Fibroblast of peridontal ligament (primary cell): ENCODE measurements around the gene KIF3C.
"Not testable (repeated sequence)": the region's sequence is repeated elsewhere in the genome, so short reads cannot be mapped to it uniquely, and the experiment has no call there.

Source experiments
- DNase-seq: peaks from one replicate; pipeline ENCODE4 v3.0.0-alpha.2; 2010; ENCODE audit errors: extremely low read depth

KIF3C gene

DNA sequence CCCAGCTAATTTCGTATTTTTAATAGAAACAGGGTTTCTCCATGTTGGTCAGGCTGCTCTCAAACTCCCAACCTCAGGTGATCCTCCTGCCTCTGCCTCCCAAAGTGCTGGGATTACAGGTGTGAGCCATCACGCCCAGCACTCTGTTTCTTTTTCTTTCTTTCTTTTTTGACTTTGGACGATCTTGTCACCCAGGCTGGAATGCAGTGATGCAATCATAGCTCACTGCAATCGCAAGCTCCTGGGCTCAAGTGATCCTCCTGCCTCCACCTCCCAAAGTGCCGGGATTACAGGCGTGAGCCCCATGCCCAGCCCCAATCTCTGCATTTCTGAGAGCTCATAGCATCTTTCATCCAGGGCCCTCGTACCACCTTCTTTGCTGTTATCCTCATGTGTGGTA is 17.1 kb upstream of the KIF3C start:
- DNase-seq: not testable (repeated sequence)

DNA sequence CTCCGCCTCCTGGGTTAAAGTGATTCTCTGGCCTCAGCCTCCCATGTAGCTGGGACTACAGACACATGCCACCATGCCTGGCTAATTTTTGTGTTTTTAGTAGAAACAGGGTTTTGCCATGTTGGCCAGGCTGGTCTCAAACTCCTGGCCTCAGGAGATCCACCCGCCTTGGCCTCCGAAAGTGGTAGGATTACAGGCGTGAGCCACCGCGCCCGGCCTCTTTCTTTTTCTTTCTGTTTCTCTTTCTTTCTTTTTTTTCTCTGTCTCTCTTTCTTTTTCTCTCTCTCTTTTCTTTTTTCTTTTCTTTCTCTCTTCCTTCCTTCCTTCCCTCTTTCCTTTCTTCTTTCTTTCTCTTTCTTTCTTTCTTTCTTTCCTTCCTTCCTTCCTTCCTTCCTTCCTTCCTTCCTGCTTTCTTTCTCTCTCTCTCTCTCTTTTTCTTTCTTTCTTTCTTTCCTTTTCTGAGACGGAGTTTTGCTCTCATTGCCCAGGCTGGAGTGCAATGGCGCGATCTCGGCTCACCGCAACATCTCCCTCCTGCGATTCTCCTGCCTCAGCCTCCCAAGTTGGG is 16.6 kb upstream of the KIF3C start:
- DNase-seq: not testable (repeated sequence)

DNA sequence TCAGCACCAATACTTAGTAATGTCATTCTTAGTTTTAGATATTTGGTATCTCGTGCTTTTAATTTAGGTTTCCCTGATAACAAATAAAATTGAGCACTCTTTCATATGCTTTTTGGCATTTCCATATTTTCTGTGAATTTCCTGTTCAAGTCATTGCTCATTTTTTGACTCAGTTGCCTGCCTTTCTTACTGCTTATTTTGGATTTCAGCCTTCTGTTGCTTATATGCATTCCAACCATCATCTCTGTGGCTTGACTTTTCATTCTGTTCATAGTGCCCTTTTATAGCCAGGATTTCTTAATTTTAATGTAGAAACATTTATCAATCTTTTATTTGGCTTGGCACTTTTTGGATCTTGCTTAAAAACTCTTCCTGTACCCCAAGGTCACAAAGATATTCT is 14.5 kb upstream of the KIF3C start:
- peak; percentile 67 for DNase-seq

DNA sequence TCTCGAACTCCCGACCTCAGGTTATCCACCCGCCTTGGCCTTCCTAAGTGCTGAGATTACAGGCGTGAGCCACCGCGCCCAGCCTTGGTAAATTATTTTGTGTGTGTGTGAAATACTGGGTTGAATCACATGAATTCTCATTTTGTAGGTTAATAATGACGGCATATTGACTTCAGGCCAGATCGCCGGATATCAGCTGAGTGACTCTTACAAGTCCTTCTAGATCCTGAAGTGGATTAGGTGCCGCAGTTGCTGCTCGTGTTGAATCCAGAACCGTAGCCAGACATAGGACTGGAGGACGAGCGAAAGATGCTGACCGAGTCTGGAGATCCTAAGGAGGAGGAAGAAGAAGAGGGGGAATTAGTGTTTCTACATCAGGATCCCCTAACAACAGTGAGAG is 12.2 kb upstream of the KIF3C start:
- DNase-seq: no peak

DNA sequence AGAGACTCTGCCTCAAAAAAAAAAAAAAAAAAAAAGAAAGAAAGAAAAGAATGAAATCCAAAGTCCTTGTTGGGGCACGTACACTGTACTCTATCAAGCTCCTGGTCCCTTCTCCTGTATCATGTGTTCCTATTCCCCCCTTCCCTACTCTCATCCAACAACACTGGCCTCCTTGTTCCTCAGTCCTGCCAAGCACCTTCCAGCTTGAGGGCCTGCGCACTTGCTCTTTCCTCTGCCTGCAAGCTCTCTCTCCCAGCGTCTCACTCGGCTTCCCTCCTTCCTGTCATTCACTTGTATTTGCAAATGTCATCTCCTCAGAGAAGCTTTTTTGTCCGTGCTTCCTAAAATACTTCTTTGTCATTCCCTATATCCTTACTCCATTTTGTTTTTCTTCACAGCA is 10.8 kb upstream of the KIF3C start:
- DNase-seq: no peak

DNA sequence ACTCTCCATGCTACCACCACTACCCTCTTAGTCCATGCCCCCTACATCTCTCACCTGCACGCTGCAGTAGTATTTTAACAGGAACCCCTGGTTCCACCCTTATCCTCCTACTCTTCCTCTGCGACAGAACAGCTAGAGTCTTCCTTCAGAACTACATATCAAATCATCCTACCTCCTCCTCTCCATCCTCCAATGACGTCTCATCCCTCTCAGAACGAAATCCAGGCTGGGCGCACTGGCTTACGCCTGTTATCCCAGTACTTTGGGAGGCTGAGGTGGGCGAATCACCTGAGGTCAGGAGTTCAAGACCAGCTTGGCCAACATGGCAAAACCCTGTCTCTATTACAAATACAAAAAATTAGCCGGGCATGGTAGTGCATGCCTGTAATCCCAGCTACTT is 10.3 kb upstream of the KIF3C start:
- DNase-seq: no peak

DNA sequence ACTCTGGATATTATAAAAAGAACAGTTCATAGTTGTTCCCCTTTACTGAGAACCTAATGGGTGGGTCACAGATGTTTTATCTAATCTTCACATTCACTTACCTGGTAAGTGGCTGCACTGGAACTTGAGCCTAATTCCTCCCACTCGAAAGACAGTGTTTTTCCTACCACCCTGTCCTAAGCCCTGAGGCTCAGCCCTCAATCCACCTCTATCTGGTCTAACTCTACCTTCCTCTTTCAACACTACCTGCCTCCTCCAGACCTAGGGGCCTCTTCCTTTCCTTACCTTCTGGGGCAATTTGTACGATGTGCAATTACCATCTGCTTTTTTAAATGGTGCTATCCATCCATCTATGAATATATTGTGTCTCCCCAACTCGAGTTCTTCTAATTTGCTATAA is 9.7 kb upstream of the KIF3C start:
- DNase-seq: no peak

DNA sequence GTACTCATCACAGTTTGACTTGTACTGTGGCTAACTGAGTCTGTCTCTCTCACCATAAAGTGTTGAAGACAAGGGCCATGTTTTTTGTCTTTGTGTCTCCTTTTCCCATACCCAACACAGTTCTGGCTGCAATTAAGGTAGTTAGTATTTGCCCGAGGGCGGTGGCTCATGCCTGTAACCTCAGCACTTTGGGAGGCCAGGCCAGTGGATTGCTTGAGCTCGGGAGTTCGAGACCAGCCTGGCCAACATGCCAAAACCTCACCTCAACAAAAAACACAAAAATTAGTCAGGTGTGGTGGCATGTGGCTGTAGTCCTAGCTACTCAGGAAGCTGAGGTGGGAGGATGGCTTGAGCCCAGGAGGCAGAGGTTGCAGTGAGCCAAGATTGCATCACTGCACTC is 6.9 kb upstream of the KIF3C start:
- DNase-seq: no peak

DNA sequence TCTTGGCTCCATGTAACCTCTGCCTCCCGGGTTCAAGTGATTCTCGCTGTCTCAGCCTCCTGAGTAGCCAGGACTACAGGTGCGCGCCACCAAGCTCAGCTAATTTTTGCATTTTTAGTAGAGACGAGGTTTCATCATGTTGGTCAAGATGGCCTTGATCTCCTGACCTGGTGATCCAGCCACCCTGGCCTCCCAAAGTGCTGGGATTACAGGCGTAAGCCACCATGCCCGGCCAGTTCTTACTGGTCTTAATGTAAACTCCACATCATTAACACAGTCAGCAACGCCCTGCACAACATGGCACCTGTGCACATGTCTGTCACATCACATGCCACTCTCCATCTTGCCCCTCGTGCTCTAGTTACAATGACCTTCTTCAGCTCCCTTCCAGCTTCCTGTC is 5.8 kb upstream of the KIF3C start:
- DNase-seq: no peak

DNA sequence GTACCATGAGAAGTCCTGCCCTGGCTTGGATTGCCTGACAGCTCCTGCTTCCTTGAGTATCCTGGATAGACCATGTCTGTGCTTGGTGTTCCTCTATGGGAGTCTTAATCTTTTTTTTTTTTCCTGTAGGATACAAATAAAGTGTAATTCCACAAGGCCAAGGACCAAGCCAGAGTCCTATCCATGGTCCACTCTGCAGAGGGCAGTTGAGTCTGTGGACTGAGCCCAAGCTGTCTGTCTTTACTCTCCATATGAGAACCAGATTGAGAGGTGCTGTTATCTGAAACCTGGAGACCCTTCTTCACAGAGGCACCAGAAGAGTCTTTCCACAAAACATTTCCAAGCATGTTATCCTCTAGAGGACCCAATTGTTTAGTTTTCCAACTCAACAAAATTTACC is 1.4 kb upstream of the KIF3C start:
- no peak for DNase-seq

DNA sequence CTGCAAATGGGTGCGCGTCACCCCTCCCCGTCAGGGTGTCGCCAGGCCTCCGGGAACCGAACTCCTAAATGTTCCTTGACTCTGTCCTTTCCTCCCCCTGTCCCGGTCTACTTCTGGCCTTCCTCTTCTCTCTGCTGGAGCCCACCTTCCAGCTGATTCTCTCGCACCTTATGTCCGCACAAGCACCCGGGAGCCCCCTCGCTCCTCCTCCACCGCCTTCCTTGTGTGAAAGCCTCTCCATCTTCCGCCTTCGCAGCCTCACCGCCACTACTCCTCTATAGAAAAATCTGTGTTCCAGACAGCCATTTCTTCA is 627 bp upstream of the KIF3C start:
- DNase-seq: no peak

DNA sequence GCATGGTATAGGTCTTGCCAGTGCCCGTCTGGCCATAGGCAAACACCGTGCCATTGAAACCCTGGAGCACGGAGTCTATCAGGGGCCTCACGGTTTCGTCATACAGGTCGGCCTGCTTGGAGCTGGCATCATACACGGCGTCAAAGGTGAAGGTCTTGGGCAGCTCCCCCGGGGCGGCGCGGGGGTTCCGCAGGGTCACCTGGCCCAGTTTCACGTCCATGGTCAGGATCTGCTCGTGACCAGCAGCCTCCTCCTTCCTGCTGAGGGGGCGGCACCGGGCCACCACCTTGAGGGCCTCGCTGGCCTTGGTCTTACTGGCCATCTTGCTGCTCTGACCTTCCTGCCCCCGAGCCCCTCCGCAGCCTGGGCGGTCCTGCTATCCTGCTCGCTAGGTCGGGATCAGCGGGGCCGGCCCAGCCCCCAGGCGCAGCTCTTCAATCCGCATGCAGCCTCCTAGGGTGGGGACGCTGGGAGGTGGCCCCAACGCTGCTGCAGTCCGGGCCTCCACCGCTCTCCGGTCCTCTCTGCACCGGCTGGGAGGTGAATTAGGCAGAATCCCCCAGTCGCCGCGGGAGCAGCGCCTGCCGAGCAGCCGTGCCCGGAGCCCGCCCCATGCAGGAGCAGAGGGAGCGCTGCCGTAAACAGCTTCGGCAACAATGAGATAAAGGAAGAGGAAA is 563 bp downstream of the KIF3C start:
- no peak for DNase-seq

DNA sequence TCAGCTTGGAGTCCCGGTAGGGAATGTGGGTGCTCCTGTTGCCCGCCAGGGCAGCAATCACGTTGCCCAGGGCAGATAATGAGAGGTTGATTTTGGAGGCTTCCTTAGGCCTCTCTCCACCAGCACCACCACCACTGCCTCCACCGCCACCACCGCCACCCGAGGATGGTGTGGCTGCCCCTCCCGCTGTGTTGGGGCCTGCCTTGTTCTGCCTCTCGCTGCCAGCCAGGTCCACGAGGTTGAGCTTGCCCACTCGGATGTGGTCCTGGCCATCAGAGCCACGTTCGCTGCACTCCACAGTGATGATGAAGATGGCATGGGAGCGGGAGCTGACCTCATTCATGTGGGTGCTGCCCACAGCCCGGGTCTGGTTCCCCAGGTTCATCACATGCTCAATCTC is 1.3 kb downstream of the KIF3C start:
- DNase-seq: no peak

DNA sequence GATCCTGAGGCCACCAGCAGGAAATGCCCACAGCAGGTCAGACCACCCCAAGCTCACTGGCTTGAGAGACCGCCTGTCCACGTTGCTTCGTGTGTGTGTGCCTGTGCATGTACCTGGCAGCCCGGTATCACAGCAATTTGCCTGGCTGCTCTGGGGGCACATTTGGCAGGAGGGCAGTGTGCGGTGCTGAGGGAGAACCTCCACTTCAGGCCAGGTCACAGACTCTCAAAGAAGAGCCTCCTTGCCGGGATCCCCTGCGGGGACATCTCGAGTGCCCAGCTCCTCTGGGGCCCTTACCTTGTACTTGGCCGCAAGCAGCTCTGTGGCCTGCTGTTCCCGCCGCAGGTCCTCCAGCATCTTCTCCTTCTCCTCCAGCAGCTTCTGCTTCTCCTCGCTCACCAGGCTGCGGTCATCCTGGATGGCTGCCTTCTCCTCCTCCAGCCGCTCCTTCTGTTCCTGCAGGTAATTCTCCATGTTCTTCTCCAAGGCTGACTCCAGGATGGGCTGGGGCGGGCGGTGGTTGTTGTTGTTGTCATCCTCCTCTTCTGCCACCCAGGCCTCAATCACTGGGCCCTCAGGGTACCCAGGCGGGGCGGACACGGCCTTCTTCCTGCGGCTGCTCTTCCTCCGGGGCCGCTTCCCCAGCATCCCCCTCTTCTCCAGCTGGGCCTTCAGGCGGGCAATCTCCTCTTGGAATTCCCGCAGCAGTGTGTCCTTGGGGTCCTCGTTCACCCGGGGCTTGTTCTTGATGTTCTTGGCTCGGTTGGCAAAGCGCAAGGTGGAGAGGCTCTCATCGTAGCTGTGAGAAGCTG is 2.0 kb downstream of the KIF3C start:
- DNase-seq: no peak

DNA sequence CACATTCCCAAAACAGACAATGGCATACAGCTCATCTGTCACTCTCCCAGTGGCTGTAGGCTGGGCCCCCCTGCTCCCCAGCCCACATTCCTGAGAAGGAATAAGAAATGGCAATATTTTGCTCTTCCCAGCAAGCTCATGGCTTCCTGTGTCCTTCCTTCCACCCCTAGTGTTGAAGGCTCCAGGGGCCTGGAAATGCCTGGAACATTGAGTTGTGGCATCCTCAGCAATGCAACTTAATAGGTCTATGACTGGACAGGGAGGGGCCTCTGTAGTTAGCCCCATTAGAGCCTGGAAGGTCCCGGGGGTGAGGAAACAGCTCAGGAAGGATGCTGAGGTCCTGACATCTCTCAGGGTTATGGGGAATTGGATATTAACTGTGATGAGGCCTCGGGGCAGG is 3.3 kb downstream of the KIF3C start:
- no peak for DNase-seq

DNA sequence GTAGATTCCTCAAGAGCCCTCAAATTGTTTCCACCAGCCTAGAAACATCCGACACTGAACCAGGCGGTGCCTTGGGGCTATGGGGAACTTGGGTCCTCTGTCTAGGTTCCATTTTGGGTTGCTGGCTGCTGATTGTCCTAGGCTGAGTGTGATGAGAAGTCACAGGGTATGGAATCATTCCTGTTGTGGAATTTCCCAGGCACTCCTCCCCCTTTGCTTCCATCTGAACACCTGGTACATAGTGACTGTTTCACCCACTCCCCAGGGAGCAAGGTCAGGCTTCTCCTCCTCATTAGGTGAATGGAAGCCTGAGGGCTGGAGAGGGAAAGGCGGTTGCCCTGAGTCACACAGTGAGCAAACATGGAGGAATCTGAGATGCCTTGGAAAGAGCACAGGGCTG is 4.5 kb downstream of the KIF3C start:
- DNase-seq: no peak

DNA sequence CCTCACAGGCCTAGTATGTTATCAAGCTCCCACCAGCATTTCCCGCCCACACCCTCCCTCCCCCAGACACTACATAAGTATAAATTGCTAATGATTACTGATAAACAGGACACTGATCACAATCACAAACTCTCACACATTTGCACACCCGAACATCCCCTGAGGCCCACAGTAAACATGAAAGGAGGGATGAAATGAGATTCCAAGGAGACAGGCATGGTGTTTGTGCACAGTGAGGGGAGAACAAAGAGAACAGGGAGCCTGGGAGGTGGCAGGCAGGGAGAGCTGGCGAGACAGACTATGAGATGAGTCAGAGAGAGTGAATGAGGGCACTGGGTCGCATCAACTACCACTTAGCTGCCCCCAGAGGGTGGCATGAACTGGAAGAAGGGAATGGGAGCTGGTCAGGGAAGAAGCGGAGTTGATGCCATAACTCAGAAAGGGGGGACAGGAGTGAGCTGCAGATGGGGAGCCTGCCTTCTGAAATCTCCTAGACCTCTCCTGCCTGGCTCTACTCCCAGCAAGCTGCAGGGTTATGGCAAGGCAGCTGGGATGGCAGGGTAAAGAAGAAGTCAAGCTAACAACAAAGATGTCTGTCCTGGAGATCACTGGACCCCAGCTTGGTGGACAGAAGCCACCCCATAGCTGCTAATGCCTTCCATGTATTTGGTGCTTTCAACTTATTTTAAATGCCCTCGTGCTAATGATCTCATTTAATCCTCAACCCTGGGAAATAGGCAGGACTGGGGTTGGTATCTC is 5.1 kb downstream of the KIF3C start:
- DNase-seq: no peak

DNA sequence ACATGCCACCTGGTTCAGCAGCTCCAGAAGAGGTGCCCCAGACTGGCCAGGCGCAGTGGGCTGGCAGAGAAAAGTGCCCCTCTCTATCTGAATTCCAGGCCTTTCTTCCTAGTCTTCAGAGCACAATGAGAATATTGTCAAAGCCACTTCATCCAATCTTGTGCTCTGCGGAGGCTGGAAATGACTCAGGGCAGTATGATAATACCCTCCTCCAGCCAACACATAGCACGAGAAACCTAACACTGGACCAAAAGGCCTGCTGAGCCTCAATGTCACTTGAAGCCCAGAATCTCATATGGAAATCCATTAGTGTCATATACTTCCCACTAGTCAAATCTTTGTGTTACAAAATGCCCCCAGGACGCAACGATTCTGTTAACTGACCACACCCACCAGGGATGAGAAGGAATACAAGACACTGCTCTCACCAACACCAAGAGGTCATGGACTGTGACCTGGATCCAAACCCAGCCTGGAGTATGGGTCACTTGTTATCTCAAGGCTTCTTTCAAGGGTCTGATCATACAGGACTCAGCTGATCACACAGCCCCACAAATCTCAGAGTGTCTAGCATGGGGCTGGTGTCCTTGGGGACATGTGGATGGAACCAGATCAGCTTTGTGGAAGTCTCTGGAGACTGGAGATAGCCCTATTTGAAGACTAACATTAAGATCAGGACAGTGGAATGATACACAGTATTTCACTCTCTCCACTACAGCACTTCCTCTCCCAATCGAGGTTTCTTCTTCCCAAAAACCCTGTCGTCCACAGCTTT is 10.1 kb downstream of the KIF3C start:
- DNase-seq: no peak

DNA sequence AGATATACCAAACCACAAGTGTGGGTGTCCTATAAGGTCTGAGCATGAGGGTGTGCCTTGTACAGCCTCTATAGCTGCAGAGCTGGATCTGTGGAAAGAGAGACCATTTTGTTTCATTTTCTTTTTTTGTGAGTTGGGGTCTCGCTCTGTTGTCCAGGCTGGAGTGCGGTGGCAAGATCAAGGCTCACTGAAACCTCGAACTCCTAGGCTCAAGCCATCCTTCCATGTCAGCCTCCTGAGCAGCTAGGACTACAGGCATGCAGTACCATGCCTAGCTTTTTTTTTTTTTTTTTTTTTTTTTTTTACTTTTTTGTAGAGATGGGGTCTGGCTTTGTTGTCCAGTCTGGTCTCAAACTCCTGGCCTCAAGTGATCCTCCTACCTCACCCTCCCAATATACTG is 10.7 kb downstream of the KIF3C start:
- no peak for DNase-seq

DNA sequence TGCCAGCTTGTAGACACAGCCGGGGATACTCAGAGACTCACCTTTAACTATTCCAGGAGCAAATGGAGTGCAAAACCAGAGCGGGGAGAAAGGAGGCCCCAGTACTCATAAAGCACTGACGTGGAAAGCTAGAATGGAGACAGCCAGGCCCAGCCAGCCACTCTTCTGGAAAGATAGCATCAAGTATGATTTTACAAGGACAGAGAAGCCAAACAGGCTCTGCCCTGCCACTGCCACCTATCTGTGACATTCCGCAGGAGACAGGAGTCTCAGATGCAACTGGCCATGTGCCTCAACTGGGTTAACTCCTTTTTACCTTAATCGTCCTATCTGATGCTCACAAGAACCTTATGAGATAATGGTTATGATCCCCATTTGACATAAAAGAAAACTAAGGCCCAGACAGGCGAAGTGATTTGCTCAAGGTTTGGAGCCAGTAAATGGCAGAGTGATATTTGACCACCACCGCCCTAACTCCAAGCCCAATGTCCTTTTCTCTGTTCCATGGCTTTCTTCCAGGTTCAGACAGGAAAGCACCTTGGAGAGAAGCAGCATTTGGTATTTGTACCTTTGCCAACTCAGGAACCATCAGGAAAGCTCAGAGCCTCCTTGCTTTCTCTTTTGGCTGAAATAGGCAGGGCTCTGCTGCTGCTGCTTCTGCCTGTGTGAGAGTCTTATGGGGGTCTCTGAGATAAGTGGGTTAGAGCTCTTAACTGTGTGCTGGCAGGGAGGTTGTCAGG is 15.6 kb downstream of the KIF3C start:
- no peak for DNase-seq

DNA sequence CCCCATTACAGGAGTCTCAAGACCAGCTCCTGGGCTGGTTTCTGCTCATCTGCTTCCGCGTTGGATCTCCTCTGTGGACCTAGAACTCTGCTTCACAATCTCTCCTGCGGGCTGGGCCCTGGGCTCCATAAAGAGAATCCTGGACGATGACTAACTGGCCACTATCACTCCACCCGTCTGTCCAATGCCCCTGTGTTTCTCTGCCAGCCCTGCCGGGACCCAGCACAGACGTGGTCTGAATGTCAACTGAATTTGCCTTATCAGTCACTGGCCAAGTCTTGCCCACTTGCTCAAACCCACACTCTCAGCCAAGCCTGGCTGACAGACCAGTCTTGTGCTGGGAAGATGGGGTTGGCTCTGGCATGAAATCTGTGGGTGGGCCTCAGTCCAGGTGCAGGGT is 17.4 kb downstream of the KIF3C start:
- no peak for DNase-seq
